Esophagus squamous epithelium (tissue), 5 donors: ENCODE results near the gene FOXD2. TPM values are rescaled to one million over a fixed set of nuclear protein-coding genes. Genes with fewer than 3 reads are reported as not detected.

Source experiments
- DNase-seq: peaks from one replicate; lab custom pipeline; 2025; lab: John Stamatoyannopoulos, UW
- H3K27ac ChIP-seq, 4 donors: fragments of 200-600 bp; sonication (generic); one replicate each; pipeline ENCODE4 v1.5.1; 2016 to 2019; ENCODE audit warnings: mild to moderate bottlenecking in 1 of 4
- H3K27me3 ChIP-seq, 4 donors: fragments of 200-600 bp; sonication (generic); 1 replicate in 3 of 4; 2 replicates in 1 of 4; pipeline versions ENCODE4 v1.5.1 to v1.6.0; 2017 to 2021; ENCODE audit warnings: antibody characterized with exemption in 1 of 4
- H3K36me3 ChIP-seq, 3 donors: fragments of 200-600 bp; sonication (generic); one replicate each; pipeline ENCODE4 v1.5.1; 2016 to 2019
- H3K4me1 ChIP-seq, 3 donors: fragments of 200-600 bp; sonication (generic); one replicate each; pipeline ENCODE4 v1.5.1; 2017 to 2019
- H3K4me3 ChIP-seq, 4 donors: fragments of 200-600 bp; sonication (generic); 1 replicate in 3 of 4; 2 replicates in 1 of 4; pipeline ENCODE4 v1.5.1; 2016 to 2019; ENCODE audit warnings: mild to moderate bottlenecking in 2 of 4, moderate library complexity in 1 of 4
- H3K9me3 ChIP-seq, 3 donors: fragments of 200-600 bp; sonication (generic); one replicate each; pipeline ENCODE4 v1.5.1; 2016 to 2019
- CTCF ChIP-seq, 6 experiments: fragments of 450-650 bp in 4 of 6; fragments of 200-600 bp in 2 of 6; sonication (generic) in 2 of 6; IDR thresholded peaks; one replicate each; pipeline ENCODE4 v1.5.1; 2016 to 2019; ENCODE audit warnings: antibody characterized with exemption in 6 of 6, mild to moderate bottlenecking in 4 of 6, moderate library complexity in 4 of 6
- POLR2A ChIP-seq, 4 donors: fragments of 450-650 bp; IDR thresholded peaks; one replicate each; pipeline ENCODE4 v1.6.1; 2017; ENCODE audit warnings: antibody characterized with exemption in 4 of 4, mild to moderate bottlenecking in 4 of 4, moderate library complexity in 3 of 4
- WGBS, 2 donors: methylation state at CpG; one replicate each; pipeline ENCODE4 v1.1.5; 2018; 5-methylcytosine and 5-hydroxymethylcytosine counted together
- intact Hi-C: fragments of 100-400 bp; cut with DNase I; formaldehyde crosslinking; loops from one replicate; pipeline ENCODE4 v1.15.0; 2022
- total RNA-seq, 4 donors: library from RNA; depleted of rRNA; stranded (reverse); fragments of >200 nt; gene quantifications; one replicate each; pipeline ENCODE4 v1.1.0, GENCODE V29; 2016
- donor health status: DM: yes; HTN: yes; CAD: no.

FOXD2 gene
- total RNA-seq, 4 donors from 2014 or later, result under 0.01 TPM; not detected in 3

DNA sequence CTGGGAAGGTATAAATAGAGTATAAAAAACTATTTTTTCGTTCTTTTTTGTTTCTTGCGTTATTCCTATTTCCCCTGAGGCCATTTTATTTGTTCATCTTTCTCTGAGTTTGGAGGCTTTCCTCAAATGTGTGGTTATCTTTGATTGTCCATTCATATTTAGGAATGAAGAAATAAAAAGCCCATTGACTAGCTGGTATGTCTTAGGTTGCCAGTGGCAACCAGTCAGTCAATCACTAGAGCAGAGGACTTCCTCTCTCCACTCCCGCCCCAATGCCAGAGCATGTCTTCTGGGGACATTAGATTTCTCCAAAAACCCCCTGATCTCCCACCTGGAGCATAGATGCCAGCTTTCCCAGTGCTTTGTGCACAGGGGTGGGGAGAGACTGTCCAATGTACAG is 42.4 kb upstream of the FOXD2 start:
- Histone ChIP-seq H3K27me3 (peaks cover 0 to 72% (median 0%) of the 10 kb centered on the region in 4 donors), H3K36me3 (no peaks in the 10 kb centered on the region), H3K4me3 (no peak overlapping the region), H3K27ac (no peak overlapping the region), H3K9me3 (no peaks in the 10 kb centered on the region), H3K4me1 (peaks cover 0 to 7% (median 0%) of the 10 kb centered on the region in 3 donors)
- DNase-seq, result no peak
- intact Hi-C loops, result no loop called here
- TF ChIP-seq CTCF (IDR thresholded peaks at IDR 0.05) (no peak), POLR2A (IDR thresholded peaks at IDR 0.05) (no peak)
- 64 to 75% methylated on average over 3 of the region's 3 CpGs for WGBS, 2 donors

GRCh38 chr1:47396671-47397196 is 41.1 kb upstream of the FOXD2 start:
- H3K27me3 ChIP-seq, result peaks cover 0 to 79% (median 0%) of the 10 kb centered on the region in 4 donors
- no peak overlapping the region for H3K27ac ChIP-seq
- peaks cover 0 to 7% (median 0%) of the 10 kb centered on the region in 3 donors for H3K4me1 ChIP-seq
- DNase-seq, result no peak
- intact Hi-C loops, result no loop called here
- WGBS, 2 donors, result 66 to 92% methylated on average over 5 to 6 of the region's 6 CpGs
- H3K36me3 ChIP-seq, result no peaks in the 10 kb centered on the region
- no peak overlapping the region for H3K4me3 ChIP-seq
- TF ChIP-seq CTCF (IDR thresholded peaks at IDR 0.05) (no peak), POLR2A (IDR thresholded peaks at IDR 0.05) (no peak)
- no peaks in the 10 kb centered on the region for H3K9me3 ChIP-seq

DNA sequence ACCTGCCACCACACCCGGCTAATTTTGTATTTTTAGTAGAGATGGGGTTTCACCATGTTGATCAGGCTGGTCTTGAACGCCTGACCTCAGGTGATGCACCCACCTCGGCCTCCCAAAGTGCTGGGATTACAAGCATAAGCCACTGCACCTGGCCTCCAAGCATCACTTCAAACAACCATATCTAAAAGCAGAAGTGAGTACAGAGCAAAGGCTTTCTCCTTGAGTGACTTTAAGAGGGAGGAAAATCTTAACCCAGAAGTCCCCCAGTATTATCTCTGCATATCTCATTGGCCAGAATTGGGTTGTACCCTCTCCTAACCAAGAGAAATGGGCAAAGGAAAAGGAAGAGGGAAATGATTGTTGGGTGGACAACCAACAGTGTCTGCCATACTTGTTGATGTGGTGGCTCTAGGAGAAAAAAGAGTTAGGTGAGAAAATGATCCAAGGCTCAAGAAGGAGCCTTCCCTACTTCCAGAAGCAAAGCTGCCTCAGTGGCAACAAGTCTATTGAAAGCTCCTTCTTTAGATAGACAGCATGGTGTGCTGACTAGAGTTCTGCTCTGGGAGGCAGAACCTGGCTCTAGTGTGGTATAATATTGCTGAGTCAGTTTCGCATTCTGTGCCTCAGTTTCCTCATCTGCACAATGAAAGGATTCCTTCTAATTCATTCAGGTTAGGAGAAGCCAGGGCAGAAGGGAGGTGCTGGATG is 38.6 kb upstream of the FOXD2 start:
- H3K36me3 ChIP-seq, result no peaks in the 10 kb centered on the region
- H3K9me3 ChIP-seq, result no peaks in the 10 kb centered on the region
- TF ChIP-seq POLR2A (IDR thresholded peaks at IDR 0.05) (no peak), CTCF (IDR thresholded peaks at IDR 0.05) (no peak)
- H3K4me1 ChIP-seq, result no peaks in the 10 kb centered on the region
- H3K27ac ChIP-seq, result no peak overlapping the region
- no peak for DNase-seq
- intact Hi-C loops, result no loop called here
- no peak overlapping the region for H3K4me3 ChIP-seq
- peaks cover 0 to 86% (median 0%) of the 10 kb centered on the region in 4 donors for H3K27me3 ChIP-seq
- 78 to 88% methylated on average over 1 to 4 of the region's 4 CpGs for WGBS, 2 donors

- TF ChIP-seq POLR2A (IDR thresholded peaks at IDR 0.05), result no peak
- no peak for TF ChIP-seq CTCF (IDR thresholded peaks at IDR 0.05)
- no peak for DNase-seq
- H3K9me3 ChIP-seq, result no peaks in the 10 kb centered on the region
- peaks cover 0 to 84% (median 0%) of the 10 kb centered on the region in 4 donors for H3K27me3 ChIP-seq
- H3K4me3 ChIP-seq, result no peak overlapping the region
- H3K4me1 ChIP-seq, result no peaks in the 10 kb centered on the region
- intact Hi-C loops, result no loop called here
- H3K36me3 ChIP-seq, result no peaks in the 10 kb centered on the region
- 84 to 93% methylated on average over 4 of the region's 4 CpGs for WGBS, 2 donors
- H3K27ac ChIP-seq, result no peak overlapping the region
Observed at GRCh38 chr1:47399846-47400155, 38.0 kb upstream of the FOXD2 start.

DNA sequence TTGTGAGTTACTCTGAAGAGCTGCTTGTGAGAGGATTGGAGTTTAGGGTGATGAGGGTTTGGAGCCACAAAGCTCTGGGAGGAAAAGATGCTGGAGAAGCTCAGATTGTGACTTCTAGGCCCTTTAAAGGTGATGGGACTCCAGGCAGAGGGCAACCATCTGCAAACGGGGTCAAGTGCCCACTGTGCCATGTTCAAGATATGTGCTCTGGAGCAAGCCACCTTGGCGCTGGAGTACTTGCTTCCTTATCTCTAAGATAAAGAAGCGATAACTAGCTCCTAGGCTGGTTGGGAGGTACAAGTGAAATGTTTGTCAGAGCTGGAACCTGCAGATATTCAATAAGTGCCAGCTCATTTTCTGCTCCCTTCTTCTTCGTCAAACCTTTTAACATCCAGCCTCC is 36.1 kb upstream of the FOXD2 start:
- Histone ChIP-seq H3K27me3 (peaks cover 0 to 84% (median 0%) of the 10 kb centered on the region in 4 donors), H3K27ac (no peak overlapping the region), H3K4me1 (no peaks in the 10 kb centered on the region), H3K4me3 (no peak overlapping the region), H3K9me3 (no peaks in the 10 kb centered on the region), H3K36me3 (no peaks in the 10 kb centered on the region)
- DNase-seq, result no peak
- TF ChIP-seq CTCF (IDR thresholded peaks at IDR 0.05), result no peak
- no peak for TF ChIP-seq POLR2A (IDR thresholded peaks at IDR 0.05)
- 86 to 92% methylated on average over 4 of the region's 4 CpGs for WGBS, 2 donors
- intact Hi-C loops, result no loop called here
